Measurements from ENCODE around the gene SRP14.

The SRP14 gene

GRCh38 chr15:40067921-40068624, 29.1 kb upstream of the SRP14 start:
- no peak for DNase-seq (ENCODE audit: low spot score)

GRCh38 chr15:40066589-40066988, 27.6 kb upstream of the SRP14 start:
- no peak for DNase-seq (ENCODE audit: low spot score)

DNA sequence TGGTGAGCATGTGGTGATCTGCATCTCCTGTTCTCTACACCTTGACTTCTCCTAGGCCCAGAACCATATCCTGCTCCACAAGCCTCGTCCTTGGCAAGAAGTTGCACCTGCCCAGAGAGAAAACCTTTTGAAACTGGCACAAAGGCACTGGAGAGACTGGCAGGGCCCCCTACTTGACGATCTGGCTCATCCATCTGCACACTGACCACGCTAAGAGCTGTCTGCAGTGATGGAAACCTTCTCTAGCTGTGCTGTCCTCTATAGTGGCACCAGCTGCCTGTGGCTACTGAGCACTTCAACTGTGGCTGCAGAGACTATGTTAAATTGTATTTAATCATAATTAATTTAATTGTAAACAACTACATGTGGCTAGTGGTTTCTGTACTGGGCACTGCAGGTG, 26.2 kb upstream of the SRP14 start:
- DNase-seq (ENCODE audit: low spot score) = no peak

DNA sequence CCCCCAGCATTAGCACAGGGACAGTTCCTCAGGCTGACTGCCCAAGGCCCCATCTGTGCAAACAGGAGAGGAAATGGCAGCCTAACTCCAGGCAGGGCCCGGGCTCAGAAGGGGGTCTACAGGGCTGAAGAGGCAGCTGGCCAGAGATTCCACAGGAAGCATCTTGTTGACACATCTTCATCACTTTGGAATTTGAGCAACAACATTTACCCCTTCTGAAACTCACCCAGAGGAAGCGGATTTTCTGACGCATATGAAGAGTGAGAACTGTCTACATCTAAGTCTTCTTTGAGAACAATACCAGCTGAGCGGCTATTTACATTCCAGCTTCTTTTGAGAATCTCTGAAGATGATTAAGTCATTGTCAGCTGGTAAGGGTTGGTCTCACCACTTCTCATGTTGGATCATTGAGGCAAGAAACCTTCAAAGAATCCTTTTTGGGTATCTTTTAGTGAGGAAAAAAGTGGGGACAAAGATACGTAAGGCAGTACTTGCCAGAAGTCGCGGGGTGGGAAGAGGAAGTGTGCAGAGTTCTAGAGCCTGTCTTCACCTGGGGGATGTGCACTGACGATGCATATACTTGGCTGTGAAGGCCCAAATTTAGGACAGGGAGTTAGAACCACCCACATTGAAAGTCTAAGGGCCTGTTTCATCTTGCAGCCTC, 25.4 kb upstream of the SRP14 start:
- peak; percentile 31 for DNase-seq (ENCODE audit: low spot score)

DNA sequence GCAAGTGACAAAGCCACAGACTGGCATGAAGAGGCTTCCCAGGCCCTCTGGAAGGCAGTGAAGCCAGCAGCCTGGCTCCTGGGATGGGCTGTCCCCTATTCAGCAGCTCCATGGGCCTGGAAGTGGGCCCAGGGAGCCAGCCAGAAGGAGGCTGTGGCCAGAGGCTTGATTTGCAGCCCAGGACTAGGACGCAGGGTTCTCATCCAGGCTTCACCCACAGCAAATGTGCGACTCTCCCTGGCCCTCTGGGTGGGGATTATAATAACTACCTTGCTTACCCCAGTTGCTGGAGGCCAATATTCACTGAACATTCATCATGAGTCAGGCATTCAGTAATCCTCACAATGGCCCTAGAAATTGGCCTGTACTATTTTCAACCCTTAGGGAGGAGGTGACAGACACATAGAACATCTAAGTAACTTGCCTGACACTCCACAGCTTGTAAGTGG, 24.6 kb upstream of the SRP14 start:
- DNase-seq (ENCODE audit: low spot score) = peak; percentile 42

DNA sequence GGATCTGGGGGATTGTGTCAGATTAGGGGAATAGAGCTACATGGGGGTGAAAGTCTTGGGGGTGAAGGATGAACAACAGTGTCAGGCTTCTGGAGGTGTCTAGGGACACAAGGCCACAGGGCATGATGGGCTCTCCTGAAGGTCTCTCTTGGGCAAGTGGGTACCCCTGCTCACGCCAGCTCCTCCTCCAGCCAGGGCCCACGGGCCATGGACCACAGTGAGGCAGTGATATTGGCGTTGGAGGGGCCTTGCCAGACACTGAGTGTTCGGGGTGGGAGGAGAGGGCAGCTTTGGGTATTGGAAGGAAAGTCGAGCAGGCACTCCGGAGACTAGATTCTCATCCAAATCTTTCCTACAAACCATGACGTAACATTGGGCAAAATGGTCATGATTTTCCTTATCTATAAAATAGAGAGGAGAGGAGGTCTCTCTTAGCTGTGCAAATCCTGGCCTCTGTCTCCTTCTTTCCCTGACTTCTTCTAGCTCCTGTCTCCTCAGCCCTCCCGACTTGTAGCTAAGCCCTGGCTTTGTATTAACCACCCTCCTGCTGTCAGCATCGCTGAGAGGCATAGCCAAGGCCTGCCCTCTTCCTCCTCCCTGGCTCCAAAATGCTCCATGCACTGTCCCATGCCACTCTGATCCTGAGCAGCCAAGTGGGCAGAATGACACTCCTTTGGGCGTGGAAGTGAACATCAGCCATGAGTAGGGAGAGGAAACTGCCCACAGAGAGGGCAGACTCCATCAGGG, 24.0 kb upstream of the SRP14 start:
- DNase-seq (ENCODE audit: low spot score) = peak; percentile 19

DNA sequence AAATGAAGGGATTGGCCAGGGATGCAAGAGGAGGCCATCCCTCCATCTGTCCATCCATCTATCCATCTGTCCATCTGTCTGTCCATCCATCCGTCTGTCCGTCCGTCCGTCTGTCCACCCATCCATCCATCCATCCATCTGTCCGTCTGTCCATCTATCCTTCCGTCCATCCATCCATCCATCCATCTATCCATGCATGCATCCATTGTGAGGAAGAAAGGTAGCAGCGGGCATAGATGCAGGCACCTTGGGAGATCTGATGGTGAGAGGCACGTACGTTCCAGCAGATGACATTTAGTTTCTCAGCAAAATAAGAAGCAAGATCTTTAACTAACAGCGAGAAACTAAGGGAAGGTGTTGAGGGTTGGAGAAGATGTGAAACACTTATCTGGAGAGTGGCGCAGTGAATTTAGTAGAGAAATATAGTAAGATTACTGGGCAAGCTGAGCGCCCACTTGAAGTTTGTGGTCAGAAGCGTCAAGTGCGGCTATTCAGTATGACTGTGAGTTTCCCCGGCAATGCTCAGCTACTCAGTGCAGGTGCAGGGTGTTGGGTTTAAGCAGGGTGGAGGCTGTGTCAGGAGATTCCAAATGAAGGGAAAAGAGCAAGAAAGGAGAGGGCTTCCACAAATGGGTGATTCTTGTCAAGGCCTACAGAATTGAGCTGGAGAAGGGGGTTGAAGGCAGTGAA, 22.4 kb upstream of the SRP14 start:
- no peak for DNase-seq (ENCODE audit: low spot score)

- DNase-seq (ENCODE audit: low spot score) = no peak
These were observed 21.4 kb upstream of the SRP14 start for GRCh38 chr15:40060236-40060961.

DNA sequence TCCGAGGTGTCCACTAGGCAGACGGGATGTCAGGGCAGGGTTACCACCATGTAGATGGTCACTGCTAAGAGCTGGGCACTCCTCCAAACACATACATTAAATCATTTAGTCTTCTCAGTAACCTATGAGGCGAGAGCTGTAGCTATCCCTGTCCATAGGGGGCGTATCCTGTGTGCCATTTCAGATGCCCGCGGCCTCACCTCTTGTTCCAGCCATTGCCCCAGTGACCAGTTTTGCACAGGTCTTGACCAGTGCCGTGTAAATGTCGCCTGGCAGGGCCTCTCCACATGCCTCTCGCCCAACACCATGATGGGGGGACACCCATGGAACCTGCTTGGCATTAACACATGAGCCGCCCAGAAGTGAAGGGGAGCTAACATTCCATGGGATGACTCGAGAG, 20.8 kb upstream of the SRP14 start:
- no peak for DNase-seq (ENCODE audit: low spot score)

DNA sequence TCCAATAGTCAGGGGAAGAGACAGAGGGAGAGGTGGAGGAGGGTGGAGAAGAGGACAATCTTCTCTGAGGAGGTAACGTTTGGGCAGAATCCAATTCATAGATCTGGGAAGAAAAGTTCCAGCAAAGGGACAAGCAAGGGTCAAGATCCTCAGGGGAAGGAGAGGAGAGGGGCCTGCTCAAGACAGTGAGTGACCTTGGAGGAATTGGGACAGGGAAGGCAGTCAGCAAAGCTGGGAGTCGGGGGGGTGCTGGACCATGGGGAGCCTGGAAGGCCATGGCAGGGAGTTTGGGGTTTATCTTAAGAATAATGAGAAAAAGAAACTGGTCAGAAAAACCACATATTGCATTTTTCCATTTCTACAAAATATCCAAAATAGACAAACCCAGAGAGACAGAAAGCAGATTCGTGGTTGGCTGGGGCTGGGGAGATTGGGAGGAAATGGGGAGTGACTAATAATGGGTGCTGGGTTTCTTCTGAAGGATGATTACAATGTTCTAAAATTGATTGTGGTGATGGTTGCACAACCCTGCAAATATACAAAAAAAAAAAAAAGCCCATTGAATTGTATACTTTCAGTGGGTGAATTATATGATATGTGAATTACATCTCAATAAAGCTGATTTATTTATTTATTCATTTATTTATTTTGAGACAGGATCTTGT, 19.6 kb upstream of the SRP14 start:
- no peak for DNase-seq (ENCODE audit: low spot score)

- DNase-seq (ENCODE audit: low spot score) = no peak
These were observed 16.8 kb upstream of the SRP14 start for GRCh38 chr15:40055576-40056293.

- no peak for DNase-seq (ENCODE audit: low spot score)
These were observed 16.0 kb upstream of the SRP14 start for GRCh38 chr15:40054855-40055575.

GRCh38 chr15:40054605-40054854, 15.5 kb upstream of the SRP14 start:
- DNase-seq (ENCODE audit: low spot score) = no peak

GRCh38 chr15:40053831-40054604, 15.0 kb upstream of the SRP14 start:
- no peak for DNase-seq (ENCODE audit: low spot score)

DNA sequence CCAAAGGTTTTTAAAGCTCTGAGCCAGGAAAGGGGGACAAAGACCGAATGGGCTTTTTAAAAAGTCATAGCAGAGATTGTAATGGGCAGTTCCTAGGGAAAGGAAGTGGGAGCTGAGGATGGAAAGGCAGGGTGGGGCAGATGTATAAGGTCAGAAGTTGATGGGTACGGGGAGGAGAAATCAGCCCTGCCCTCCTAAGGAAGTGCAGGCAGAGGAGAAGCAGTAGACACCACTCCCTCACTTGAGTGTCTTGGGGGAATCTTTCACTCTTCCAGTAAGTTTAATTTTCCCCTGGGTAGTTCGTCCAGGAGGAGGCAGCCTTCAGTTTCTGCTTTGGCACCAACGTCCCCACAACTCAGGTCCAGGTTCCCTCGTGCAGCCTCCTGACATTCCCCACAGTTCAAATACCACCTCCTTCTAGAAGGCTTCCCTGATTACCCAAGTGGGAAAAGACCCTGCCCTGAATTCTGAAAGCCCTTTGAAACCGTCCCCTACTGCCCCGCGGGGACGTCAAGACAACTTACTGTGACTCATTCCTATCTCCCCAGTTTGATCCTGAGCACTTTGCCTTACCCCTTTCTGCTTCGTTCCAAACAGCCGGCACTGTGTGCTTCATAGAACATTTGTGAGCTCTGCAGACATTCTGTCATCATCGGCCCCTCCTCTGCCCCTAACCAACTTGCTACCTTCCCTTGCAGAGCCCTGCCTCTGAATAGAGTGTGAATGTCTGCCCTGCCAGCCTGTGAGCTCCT, 14.3 kb upstream of the SRP14 start:
- no peak for DNase-seq (ENCODE audit: low spot score)

GRCh38 chr15:40052604-40053003, 13.6 kb upstream of the SRP14 start:
- no peak for DNase-seq (ENCODE audit: low spot score)

- no peak for DNase-seq (ENCODE audit: low spot score)
These were observed 12.8 kb upstream of the SRP14 start for GRCh38 chr15:40051616-40052415.
